HG02973 (cell line): Measurements from ENCODE around the gene EXO5.
"Not testable (repeated sequence)": the region's sequence is repeated elsewhere in the genome, so short reads cannot be mapped to it uniquely, and the experiment has no call there.

ENCODE experiments used
- ATAC-seq: cut with Tn5 transposase; IDR thresholded peaks from one replicate; pipeline ENCODE4 v1.9.1; 2021; ENCODE audit warnings: moderate library complexity; ENCODE audit not compliant: unreplicated experiment

EXO5 gene

DNA sequence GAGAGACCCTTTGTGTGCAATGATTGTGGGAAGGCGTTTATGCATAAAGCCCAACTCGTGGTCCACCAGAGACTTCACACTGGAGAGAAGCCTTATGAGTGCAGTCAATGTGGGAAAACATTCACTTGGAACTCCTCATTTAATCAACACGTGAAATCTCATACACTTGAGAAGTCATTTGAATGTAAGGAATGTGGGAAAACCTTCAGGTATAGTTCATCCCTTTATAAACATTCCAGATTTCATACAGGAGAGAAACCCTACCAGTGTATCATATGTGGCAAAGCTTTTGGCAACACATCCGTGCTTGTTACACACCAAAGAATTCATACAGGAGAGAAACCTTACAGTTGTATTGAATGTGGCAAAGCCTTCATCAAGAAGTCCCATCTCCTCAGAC is 38.4 kb downstream of the EXO5 start:
- no peak for ATAC-seq

DNA sequence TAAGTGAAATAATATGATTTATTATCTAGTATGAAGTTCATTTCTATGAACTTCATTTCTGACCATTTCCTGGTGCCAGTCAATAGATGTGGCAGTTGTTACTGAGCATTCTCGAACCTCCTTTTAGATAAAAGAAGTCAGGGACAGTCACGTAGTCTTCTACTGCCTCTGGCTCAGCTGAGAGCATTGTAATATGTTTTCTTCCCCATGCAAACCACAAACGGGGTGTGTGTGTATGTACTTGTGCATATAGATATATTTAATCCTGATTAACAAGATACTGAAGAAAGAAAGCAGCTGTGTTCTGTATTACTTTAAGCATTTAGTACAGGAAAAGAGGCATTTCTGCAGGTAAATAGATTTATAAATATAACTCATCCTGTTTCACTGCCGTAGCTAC is 44.5 kb downstream of the EXO5 start:
- ATAC-seq, result no peak

DNA sequence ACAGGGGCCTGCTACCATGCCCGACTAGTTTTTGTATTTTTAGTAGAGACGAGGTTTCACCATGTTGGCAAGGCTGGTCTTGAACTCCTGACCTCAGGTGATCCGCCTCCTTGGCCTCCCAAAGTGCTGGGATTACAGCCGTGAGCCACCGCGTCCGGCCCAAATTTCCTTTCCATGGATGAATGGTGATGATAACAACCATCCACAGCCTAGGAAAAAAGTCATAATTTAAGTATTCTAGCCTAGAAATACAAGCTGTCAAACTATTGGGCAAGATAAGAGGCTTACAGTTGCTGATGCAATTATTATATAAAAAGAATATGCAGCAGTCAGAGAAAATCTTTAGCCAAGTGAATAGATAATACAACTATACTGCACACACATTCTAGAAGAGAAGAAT is 46.2 kb downstream of the EXO5 start:
- not testable (repeated sequence) for ATAC-seq

GRCh38 chr1:40556121-40556520 is 47.6 kb downstream of the EXO5 start:
- no peak for ATAC-seq

- not testable (repeated sequence) for ATAC-seq
These were observed 49.7 kb downstream of the EXO5 start for GRCh38 chr1:40558241-40558640.

GRCh38 chr1:40562185-40562584 is 53.6 kb downstream of the EXO5 start:
- ATAC-seq, result no peak

GRCh38 chr1:40563266-40563665 is 54.7 kb downstream of the EXO5 start:
- ATAC-seq, result no peak

- ATAC-seq, result no peak
These were observed 55.9 kb downstream of the EXO5 start for GRCh38 chr1:40564506-40564905.

GRCh38 chr1:40564913-40565312 is 56.3 kb downstream of the EXO5 start:
- ATAC-seq, result no peak
